ENCODE measurements around the gene IGDCC3. TPM values are rescaled to one million over a fixed set of nuclear protein-coding genes. Genes with fewer than 3 reads are reported as not detected.

The IGDCC3 gene
- total and polyA plus RNA-seq, 12 donors = under 0.01 to 0.57 (median 0.16) TPM; not detected in 4

DNA sequence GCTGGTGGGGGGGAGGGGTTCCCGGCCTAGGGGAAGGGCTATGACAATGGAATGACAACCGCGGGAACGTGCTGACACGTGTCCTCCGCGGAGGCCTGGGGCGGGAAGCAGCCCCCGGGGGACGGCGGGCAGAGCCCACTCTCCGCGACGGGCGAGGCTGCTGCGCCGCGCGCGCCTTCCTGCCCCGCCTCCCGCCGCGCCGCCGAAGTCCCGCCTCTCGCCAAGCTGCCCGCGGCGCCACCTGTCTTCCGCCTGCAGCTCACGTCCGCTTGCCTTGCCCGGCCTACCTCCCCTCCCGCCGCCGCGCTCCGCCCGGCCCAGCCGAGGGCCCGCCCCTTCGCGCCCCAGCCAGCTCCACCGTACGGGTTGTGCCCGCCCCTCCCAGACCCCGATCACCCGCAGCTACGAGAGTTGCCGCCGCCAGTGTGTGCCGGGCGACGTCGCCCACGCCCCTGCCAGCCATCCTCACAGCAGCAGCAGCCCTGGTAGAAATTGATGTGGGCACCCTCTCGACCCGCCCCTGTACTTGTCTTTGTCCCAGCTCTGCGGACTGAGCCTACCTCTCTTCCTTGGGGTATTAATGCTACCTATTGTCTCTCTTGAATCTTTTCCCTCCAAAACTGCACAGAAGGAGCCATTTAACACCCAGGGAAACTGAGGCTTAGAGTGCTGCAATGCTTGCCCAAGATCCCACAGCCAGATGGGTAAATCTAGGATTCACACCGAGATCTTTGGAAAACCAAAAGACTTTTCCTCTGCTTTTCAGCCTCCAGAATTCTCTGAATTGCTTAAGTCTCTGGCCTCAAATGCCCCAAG is 90.9 kb downstream of the IGDCC3 start, which contains the start of gene PARP16:
Gene PARP16, minus strand, starts transcription at position 180 of the 816 bp plus-strand sequence. CDS start 457 bp downstream, outside the sequence.
- H3K4me1 ChIP-seq = peaks cover 2 to 28% (median 20%) of the 10 kb centered on the region in 9 donors
- no peaks in the 10 kb centered on the region for H3K9me3 ChIP-seq
- peak within 1 kb of the TSS; percentile 49 to 91 (median 78) for H3K4me3 ChIP-seq
- H3K27ac ChIP-seq = peak within 1 kb of the TSS; percentile 50 to 96 (median 93)
- intact Hi-C loops (cut with DNase I) = loop anchor here in 3 of 10 donors (10.0 kb wide), 2 partner anchors 232 to 252 kb away; no protein-coding TSS in a partner anchor
- WGBS, 2 donors = 3% methylated on average over 47 to 61 of the region's 62 CpGs
- ATAC-seq (peak; percentile 95 to 97 (median 96)), DNase-seq (peak; percentile 88 to 92)
- no peaks in the 10 kb centered on the region for H3K27me3 ChIP-seq
- TF ChIP-seq CTCF (IDR thresholded peaks at IDR 0.05) = peak; percentile 12 to 85 (median 58)
- peaks cover 0 to 9% (median 0%) of the 10 kb centered on the region in 9 donors for H3K36me3 ChIP-seq

DNA sequence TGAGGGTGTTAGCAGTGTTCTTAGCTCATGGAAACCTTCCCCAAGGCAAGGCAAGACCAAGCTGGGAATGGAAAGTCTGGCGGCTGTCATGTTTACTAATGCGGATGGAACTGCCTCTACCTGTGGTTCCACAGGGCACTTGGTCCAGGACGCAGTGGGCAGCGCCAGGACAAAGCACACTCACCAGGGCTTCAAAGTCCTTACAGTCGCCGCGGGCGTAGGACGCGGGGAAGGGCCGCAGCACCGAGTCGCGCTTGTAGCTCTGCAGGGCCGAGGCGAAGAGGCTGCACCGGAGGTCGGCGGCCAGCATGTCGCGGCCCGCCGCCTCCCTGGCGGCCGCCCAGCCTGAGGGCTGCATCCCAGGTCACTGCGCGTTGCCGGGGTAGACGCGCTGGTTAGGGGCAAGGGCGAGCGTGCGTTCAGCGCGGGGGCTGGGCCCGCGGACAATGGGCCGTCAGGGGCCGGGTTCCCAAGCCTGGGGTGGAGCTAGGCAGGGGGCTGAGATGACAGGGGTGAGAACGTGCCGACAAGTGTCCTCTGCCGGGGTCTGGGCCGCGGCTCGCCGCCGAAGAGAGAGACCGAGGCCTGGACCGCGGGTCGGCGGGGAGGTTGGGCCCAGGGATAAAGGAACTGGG is 91.6 kb downstream of the IGDCC3 start:
- DNase-seq = peak in 1 of 2 donors; percentile 60
- intact Hi-C loops (cut with DNase I) = loop anchor here in 3 of 10 donors (10.0 kb wide), 2 partner anchors 231 to 251 kb away; no protein-coding TSS in a partner anchor
- WGBS, 2 donors = 0 to 1% methylated on average over 49 to 52 of the region's 52 CpGs

GRCh38 chr15:65285291-65286068 is 92.3 kb downstream of the IGDCC3 start:
- no peak for ATAC-seq
- 72 to 74% methylated on average over 10 of the region's 10 CpGs for WGBS, 2 donors

More for the DNA sequence above, 91.6 kb downstream of the IGDCC3 start:
- TF ChIP-seq CTCF (IDR thresholded peaks at IDR 0.05) = no peak
- Histone ChIP-seq H3K4me1 (peaks cover 2 to 28% (median 20%) of the 10 kb centered on the region in 9 donors), H3K27me3 (no peaks in the 10 kb centered on the region), H3K9me3 (no peaks in the 10 kb centered on the region), H3K4me3 (peak overlapping the region; percentile 49 to 91 (median 78)), H3K36me3 (peaks cover 0 to 9% (median 0%) of the 10 kb centered on the region in 9 donors), H3K27ac (peak overlapping the region; percentile 50 to 96 (median 93))
- peak; percentile 49 to 78 (median 60) for ATAC-seq

More at GRCh38 chr15:65285291-65286068, 92.3 kb downstream of the IGDCC3 start:
- H3K4me1 ChIP-seq = peaks cover 2 to 28% (median 20%) of the 10 kb centered on the region in 9 donors
- no peak for TF ChIP-seq CTCF (IDR thresholded peaks at IDR 0.05)
- peaks cover 0 to 9% (median 0%) of the 10 kb centered on the region in 9 donors for H3K36me3 ChIP-seq
- no peaks in the 10 kb centered on the region for H3K9me3 ChIP-seq
- H3K4me3 ChIP-seq = peak overlapping the region; percentile 49 to 91 (median 78)
- intact Hi-C loops (cut with DNase I) = loop anchor here in 3 of 10 donors (10.0 kb wide), 2 partner anchors 231 to 251 kb away; no protein-coding TSS in a partner anchor
- DNase-seq = no peak
- H3K27ac ChIP-seq = peak overlapping the region in 9 of 10 donors; percentile 89 to 96 (median 93)
- no peaks in the 10 kb centered on the region for H3K27me3 ChIP-seq

Measured in heart right ventricle (tissue), 16 donors.